ENCODE measurements around the gene NLRC3. TPM values are rescaled to one million over a fixed set of nuclear protein-coding genes. Genes with fewer than 3 reads are reported as not detected.
"Not testable (repeated sequence)": the region's sequence is repeated elsewhere in the genome, so short reads cannot be mapped to it uniquely, and the experiment has no call there.

The NLRC3 gene
- total RNA-seq, 1 donor from 2014 or later: 1.4 TPM

DNA sequence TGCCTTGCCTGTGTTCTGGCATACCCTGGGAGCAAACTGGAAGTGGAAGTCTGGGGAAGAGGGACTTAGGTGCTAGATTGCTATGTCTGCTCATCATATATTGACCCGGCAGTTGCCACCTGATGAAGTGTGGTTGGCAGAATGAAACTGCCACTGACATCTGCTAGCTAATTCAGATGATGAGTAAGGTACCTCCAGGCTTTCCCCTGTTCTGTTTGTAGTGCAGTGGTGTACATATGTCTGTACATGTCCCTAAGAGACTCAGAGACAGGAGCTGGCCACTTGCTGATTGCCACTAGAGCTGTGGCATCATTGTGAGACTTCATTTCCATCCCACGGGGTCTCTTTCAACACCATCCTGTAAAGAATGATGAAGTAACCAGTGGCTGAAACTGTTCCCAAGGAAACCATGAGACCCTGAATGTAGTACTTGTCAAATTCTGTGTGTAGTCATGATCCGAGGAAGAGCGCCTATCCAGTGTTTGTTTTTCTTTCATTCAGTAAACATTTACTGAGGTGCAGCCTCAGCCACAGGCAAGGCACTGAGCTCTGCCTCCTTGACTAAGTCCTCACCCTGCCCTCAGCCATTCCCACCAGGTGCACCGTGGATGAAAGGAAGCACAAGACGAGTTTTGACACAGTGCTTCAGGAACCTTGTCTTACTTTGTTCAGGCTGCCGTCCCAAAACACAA, 63.2 kb downstream of the NLRC3 start:
- DNase-seq (ENCODE audit: low read depth, low spot score): no peak

GRCh38 chr16:3511286-3512180, 65.7 kb downstream of the NLRC3 start:
- no peak for DNase-seq (ENCODE audit: low read depth, low spot score)

DNA sequence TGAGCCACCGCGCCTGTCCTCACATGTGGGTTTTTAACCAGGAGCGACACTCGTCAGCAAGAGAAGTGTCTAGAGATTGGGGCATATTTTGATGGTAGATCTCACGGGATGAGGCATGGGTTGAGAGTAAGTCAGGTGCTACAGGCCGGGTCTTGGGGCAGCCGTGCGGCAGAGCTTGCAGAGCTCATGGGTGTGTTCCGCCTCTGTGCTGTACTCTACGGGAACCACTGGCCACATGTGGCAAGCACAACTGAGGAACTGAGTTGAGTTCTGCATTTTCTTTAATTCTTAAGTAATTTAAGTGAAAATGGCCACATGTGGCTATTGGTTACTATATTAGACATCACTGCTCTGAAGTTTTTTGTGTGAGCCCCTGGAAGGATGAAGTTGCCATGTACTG, 66.8 kb downstream of the NLRC3 start:
- no peak for DNase-seq (ENCODE audit: low read depth, low spot score)

DNA sequence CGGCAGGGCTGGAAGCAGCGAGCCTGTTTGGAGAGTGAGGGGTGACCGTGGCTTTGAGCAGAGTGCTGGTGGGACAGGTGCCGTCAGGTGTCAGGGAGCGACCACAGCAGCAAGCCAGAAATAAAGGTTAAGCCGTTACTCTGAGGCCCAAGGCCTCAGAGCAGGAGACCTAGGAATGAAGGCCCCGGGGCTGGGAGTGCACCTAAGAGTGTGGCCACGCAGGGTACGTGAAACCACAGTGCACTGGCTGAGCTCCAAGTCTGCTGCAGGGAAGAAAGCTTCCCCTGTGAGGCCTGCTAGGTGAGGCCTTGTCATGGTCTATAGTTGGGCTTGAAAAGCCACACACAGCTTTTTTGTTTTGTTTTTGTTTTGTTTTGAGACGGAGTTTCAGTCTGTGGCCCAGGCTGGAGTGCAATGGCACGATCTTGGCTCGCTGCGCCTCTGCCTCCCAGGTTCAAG, 67.7 kb downstream of the NLRC3 start:
- DNase-seq (ENCODE audit: low read depth, low spot score): no peak

- no peak for DNase-seq (ENCODE audit: low read depth, low spot score)
Observed at GRCh38 chr16:3508736-3509135, 68.5 kb downstream of the NLRC3 start.

DNA sequence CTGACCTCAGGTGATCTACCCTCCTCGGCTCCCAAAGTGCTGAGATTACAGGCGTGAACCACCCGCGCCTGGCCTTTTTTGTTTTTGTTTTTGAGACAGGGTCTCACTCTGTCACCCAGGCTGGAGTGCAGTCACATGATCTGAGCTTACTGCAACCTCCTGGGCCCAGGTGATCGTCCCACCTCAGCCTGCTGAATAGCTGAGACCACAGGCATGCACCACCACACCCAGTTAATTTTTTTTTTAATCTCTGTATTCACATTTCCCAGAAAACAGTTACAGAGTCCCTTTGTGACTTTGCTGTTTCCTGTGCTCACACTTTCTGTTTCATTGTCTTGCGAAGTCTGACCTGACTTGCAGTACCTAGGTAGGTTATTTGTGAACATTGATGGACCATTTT, 73.7 kb downstream of the NLRC3 start:
- no peak for DNase-seq (ENCODE audit: low read depth, low spot score)

DNA sequence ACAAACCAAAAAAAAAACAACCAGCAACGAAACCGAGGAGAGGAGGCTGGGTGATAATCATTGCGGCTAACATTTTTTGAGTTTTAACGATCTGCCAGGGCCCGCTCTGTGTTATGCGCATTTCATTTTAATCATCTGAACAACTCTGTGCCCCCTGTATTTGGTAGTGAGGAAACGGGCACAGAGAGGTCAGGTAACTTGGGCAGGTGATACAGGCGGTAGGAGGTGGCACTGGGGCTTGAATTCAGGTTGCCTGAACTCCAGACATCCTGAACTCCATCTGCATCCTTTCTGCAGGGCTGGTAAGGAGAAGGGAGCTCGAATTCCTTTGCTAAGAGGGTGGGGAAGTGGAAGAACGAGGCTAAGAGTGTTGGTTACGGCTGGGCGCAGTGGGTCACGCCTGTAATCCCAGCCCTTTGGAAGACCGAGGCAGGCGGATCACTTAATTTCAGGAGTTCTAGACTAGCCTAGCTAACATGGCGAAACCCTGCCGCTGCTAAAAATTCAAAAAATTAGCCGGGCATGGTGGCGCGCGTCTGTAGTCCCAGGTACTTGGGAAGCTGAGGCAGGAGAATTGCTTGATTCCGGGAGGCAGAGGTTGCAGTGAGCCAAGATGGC, 75.3 kb downstream of the NLRC3 start:
- DNase-seq (ENCODE audit: low read depth, low spot score): no peak

GRCh38 chr16:3501412-3501761, 75.8 kb downstream of the NLRC3 start:
- not testable (repeated sequence) for DNase-seq (ENCODE audit: low read depth, low spot score)

GRCh38 chr16:3498988-3499387, 78.2 kb downstream of the NLRC3 start:
- DNase-seq (ENCODE audit: low read depth, low spot score): no peak

- DNase-seq (ENCODE audit: low read depth, low spot score): no peak
Observed at GRCh38 chr16:3497771-3498170, 79.4 kb downstream of the NLRC3 start.

- DNase-seq (ENCODE audit: low read depth, low spot score): no peak
Observed at GRCh38 chr16:3496386-3496785, 80.8 kb downstream of the NLRC3 start.

- no peak for DNase-seq (ENCODE audit: low read depth, low spot score)
Observed at GRCh38 chr16:3495176-3495575, 82.0 kb downstream of the NLRC3 start, which contains the start of gene C16orf90. Gene C16orf90, minus strand, starts transcription at chr16:3495489. Its CDS starts 68 bp downstream, at chr16:3495421.

DNA sequence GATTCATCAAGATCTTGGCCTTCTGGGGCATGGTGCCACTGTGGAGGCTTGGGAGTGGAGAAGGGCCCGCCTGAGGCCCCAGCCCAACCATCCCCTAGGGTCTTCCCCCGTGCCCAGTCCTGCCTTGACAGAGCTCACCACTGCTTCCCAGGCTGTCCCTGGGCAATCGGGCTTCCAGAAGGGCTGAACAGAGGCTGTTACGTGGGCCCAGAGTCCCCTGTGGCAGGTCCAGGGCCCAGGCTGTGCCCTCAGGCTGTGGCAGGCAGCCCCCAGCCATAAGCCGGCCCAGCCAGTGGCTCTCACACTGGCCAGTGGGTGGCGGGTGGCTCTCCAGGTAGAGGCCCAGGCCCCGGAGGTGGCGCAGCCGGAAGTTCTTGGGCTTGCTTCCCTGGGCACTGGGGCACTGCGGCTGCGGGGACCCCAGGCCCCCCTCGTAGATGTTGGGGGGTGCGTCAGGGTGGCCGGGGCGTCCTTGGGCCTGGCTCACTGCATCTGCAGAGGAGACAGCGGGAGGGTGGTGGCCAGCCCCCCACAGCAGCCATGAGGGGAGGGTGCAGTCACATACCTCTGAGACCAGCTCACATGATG, 82.7 kb downstream of the NLRC3 start:
- no peak for DNase-seq (ENCODE audit: low read depth, low spot score)

GRCh38 chr16:3492356-3492755, 84.8 kb downstream of the NLRC3 start:
- DNase-seq (ENCODE audit: low read depth, low spot score): no peak

GRCh38 chr16:3490911-3491629, 86.1 kb downstream of the NLRC3 start:
- no peak for DNase-seq (ENCODE audit: low read depth, low spot score)

Other genes with a start within 250 kb of the NLRC3 start
- gene OR2C1, start 221.5 kb downstream of the NLRC3 start, total RNA-seq: 0.07 TPM in 1 of 2 replicates, not detected in the other
- 8.9 and 11.9 TPM in 2 replicates for gene ZSCAN32, start 176.4 kb downstream of the NLRC3 start, total RNA-seq
- gene ZNF174, start 176.2 kb downstream of the NLRC3 start, total RNA-seq: 6.2 and 7.9 TPM in 2 replicates
- gene ZNF597, start 133.9 kb downstream of the NLRC3 start, total RNA-seq: 2.2 and 2.9 TPM in 2 replicates
- 11.8 and 12.7 TPM in 2 replicates for gene NAA60, start 133.7 kb downstream of the NLRC3 start, total RNA-seq
- gene C16orf90, start 81.9 kb downstream of the NLRC3 start, total RNA-seq: not detected in 2 replicates
- 11.1 and 13.6 TPM in 2 replicates for gene CLUAP1, start 76.4 kb downstream of the NLRC3 start, total RNA-seq
- gene SLX4, start 34.2 kb upstream of the NLRC3 start, total RNA-seq: 2.8 and 4.0 TPM in 2 replicates
- gene DNASE1, start 77.3 kb upstream of the NLRC3 start, total RNA-seq: 7.5 and 12.0 TPM in 2 replicates
- gene TRAP1, start 140.1 kb upstream of the NLRC3 start, total RNA-seq: 111 and 183 TPM in 2 replicates

Data from pulmonary artery endothelial cell (primary cell).